ENCODE data around the gene CDC6.
A peak's percentile ranks its signal among the peaks of the same experiment; 100 is the strongest.

Gene CDC6

GRCh38 chr17:40312131-40312731, 24.6 kb downstream of the CDC6 start:
- CTCF ChIA-PET: interaction anchor here (0.8 to 1.7 kb wide), 3 partner anchors 9 to 43 kb away, joined by 4 to 7 read pairs (median 6); no protein-coding TSS in a partner anchor
- POLR2A ChIA-PET (ENCODE audit: low non-redundant PET): interaction anchor here (0.5 kb wide), 2 partner anchors 37 to 134 kb away, joined by 3 to 4 read pairs; no protein-coding TSS in a partner anchor
- H3K27ac ChIP-seq: peak overlapping the region; percentile 99
- TF ChIP-seq CTCF (conservative IDR thresholded peaks at IDR 0.05; ENCODE audit: low read depth): no peak
- DNase-seq (ENCODE audit: low spot score): no peak

- DNase-seq (ENCODE audit: low spot score): no peak
- POLR2A ChIA-PET (ENCODE audit: low non-redundant PET): no interaction called here
These were observed 25.4 kb downstream of the CDC6 start for GRCh38 chr17:40312893-40313667.

GRCh38 chr17:40313668-40314583, 26.2 kb downstream of the CDC6 start:
- H3K27ac ChIP-seq: peak overlapping the region; percentile 99
- ChIA-PET CTCF (interaction anchor here (0.6 to 1.1 kb wide), 2 partner anchors 29 to 42 kb away, joined by 4 to 5 read pairs; no protein-coding TSS in a partner anchor), POLR2A (ENCODE audit: low non-redundant PET) (interaction anchor here (0.7 to 0.8 kb wide), 2 partner anchors 27 to 43 kb away, joined by 3 read pairs; no protein-coding TSS in a partner anchor)
- no peak for TF ChIP-seq CTCF (conservative IDR thresholded peaks at IDR 0.05; ENCODE audit: low read depth)
- DNase-seq (ENCODE audit: low spot score): no peak

More at GRCh38 chr17:40312893-40313667, 25.4 kb downstream of the CDC6 start:
- peak overlapping the region; percentile 99 for H3K27ac ChIP-seq
- no peak for TF ChIP-seq CTCF (conservative IDR thresholded peaks at IDR 0.05; ENCODE audit: low read depth)
- CTCF ChIA-PET: interaction anchor here (0.6 to 0.8 kb wide), 2 partner anchors 28 to 33 kb away, joined by 4 to 5 read pairs; no protein-coding TSS in a partner anchor

- ChIA-PET POLR2A (ENCODE audit: low non-redundant PET) (interaction anchor here (0.5 to 0.8 kb wide), 2 partner anchors 26 to 36 kb away, joined by 3 to 6 read pairs; no protein-coding TSS in a partner anchor), CTCF (interaction anchor here (1.1 kb wide), 1 partner anchor 41 kb away, joined by 4 read pairs; no protein-coding TSS in a partner anchor)
- TF ChIP-seq CTCF (conservative IDR thresholded peaks at IDR 0.05; ENCODE audit: low read depth): no peak
- peak; percentile 92 for DNase-seq (ENCODE audit: low spot score)
- peak overlapping the region; percentile 99 for H3K27ac ChIP-seq
These were observed 26.9 kb downstream of the CDC6 start for GRCh38 chr17:40314584-40314956.

GRCh38 chr17:40315206-40315605, 27.5 kb downstream of the CDC6 start:
- ChIA-PET CTCF (no interaction called here), POLR2A (ENCODE audit: low non-redundant PET) (interaction anchor here (0.5 kb wide), 1 partner anchor 36 kb away, joined by 6 read pairs; no protein-coding TSS in a partner anchor)
- peak overlapping the region; percentile 99 for H3K27ac ChIP-seq
- DNase-seq (ENCODE audit: low spot score): no peak
- TF ChIP-seq CTCF (conservative IDR thresholded peaks at IDR 0.05; ENCODE audit: low read depth): no peak

Data from RWPE1 (cell line).